ENCODE results near the gene TOR1A. TPM values are rescaled to one million over a fixed set of nuclear protein-coding genes. Genes with fewer than 3 reads are reported as not detected.

TOR1A gene
- 10 to 100 TPM; 18.4 to 41.3 (median 23.0) TPM for total RNA-seq
- long read RNA-seq, transcript TOR1A-201 (5 exons, 2,076 nt), result major isoform, 12 of 14 reads
- long read RNA-seq, partial matches to known transcripts, result 0 of 14 reads
- long read RNA-seq, other reads (novel, unspliced or antisense), result 1 of 14 reads

GRCh38 chr9:129823935-129824601, at the start of gene TOR1A:
TSS of gene TOR1A (minus strand) at chr9:129824136. CDS start at chr9:129824085, 51 bp downstream.
- no peak for TF ChIP-seq CTCF (IDR thresholded peaks at IDR 0.05)
- peak; percentile 63 for TF ChIP-seq POLR2A (IDR thresholded peaks at IDR 0.05)
- Histone ChIP-seq H3K4me1 (peaks cover 0 to 5% (median 2%) of the 10 kb centered on the region in 4 donors), H3K36me3 (peaks cover 0 to 50% (median 20%) of the 10 kb centered on the region in 4 donors), H3K27ac (peak within 1 kb of the TSS in 2 of 3 donors; percentile 34 to 74), H3K4me3 (peak within 1 kb of the TSS; percentile 68 to 99 (median 86)), H3K27me3 (no peaks in the 10 kb centered on the region), H3K9me3 (no peaks in the 10 kb centered on the region)
- peak; percentile 93 to 96 (median 96) for DNase-seq
- intact Hi-C loops (cut with DNase I), result no loop called here
- ATAC-seq, result peak; percentile 96 to 98 (median 96)
- 5% methylated on average over 17 of the region's 47 CpGs for WGBS (ENCODE audit: insufficient coverage, low coverage, low lambda C conversion rate, missing lambda C conversion rate)

GRCh38 chr9:129871046-129871445, 47.1 kb upstream of the TOR1A start:
- TF ChIP-seq CTCF (IDR thresholded peaks at IDR 0.05), result no peak
- TF ChIP-seq POLR2A (IDR thresholded peaks at IDR 0.05), result no peak
- H3K27ac ChIP-seq, result no peak overlapping the region
- peaks cover 0 to 22% (median 10%) of the 10 kb centered on the region in 4 donors for H3K36me3 ChIP-seq
- no peaks in the 10 kb centered on the region for H3K9me3 ChIP-seq
- H3K27me3 ChIP-seq, result no peaks in the 10 kb centered on the region
- DNase-seq (no peak), ATAC-seq (no peak)
- peaks cover 0 to 11% (median 5%) of the 10 kb centered on the region in 4 donors for H3K4me1 ChIP-seq
- intact Hi-C loops (cut with DNase I), result no loop called here
- 97% methylated on average over 9 of the region's 11 CpGs for WGBS (ENCODE audit: insufficient coverage, low coverage, low lambda C conversion rate, missing lambda C conversion rate)
- no peak overlapping the region for H3K4me3 ChIP-seq

- peaks cover 0 to 11% (median 5%) of the 10 kb centered on the region in 4 donors for H3K4me1 ChIP-seq
- DNase-seq, result peak in 1 of 3 donors; percentile 76
- WGBS (ENCODE audit: insufficient coverage, low coverage, low lambda C conversion rate, missing lambda C conversion rate), result 100% methylated on average over 1 of the region's 24 CpGs
- no peak for TF ChIP-seq CTCF (IDR thresholded peaks at IDR 0.05)
- TF ChIP-seq POLR2A (IDR thresholded peaks at IDR 0.05), result no peak
- H3K27ac ChIP-seq, result peak overlapping the region in 1 of 3 donors; percentile 3
- peaks cover 0 to 16% (median 7%) of the 10 kb centered on the region in 4 donors for H3K36me3 ChIP-seq
- H3K9me3 ChIP-seq, result no peaks in the 10 kb centered on the region
- intact Hi-C loops (cut with DNase I), result no loop called here
- H3K27me3 ChIP-seq, result no peaks in the 10 kb centered on the region
- ATAC-seq, result peak; percentile 82 to 84 (median 84)
- H3K4me3 ChIP-seq, result no peak overlapping the region
Observed at GRCh38 chr9:129869585-129870501, 45.9 kb upstream of the TOR1A start.

GRCh38 chr9:129868872-129869486, 45.0 kb upstream of the TOR1A start:
- no peak overlapping the region for H3K4me3 ChIP-seq
- intact Hi-C loops (cut with DNase I), result no loop called here
- DNase-seq (no peak), ATAC-seq (peak; percentile 47 to 64 (median 56))
- H3K27ac ChIP-seq, result no peak overlapping the region
- H3K27me3 ChIP-seq, result no peaks in the 10 kb centered on the region
- 66% methylated on average over 4 of the region's 28 CpGs for WGBS (ENCODE audit: insufficient coverage, low coverage, low lambda C conversion rate, missing lambda C conversion rate)
- no peaks in the 10 kb centered on the region for H3K9me3 ChIP-seq
- H3K4me1 ChIP-seq, result peaks cover 0 to 11% (median 5%) of the 10 kb centered on the region in 4 donors
- TF ChIP-seq CTCF (IDR thresholded peaks at IDR 0.05) (no peak), POLR2A (IDR thresholded peaks at IDR 0.05) (no peak)
- H3K36me3 ChIP-seq, result peaks cover 0 to 8% (median 5%) of the 10 kb centered on the region in 4 donors
